IPS-15b (cell line): ENCODE data around the gene C6orf58.

ENCODE experiments used
- H3K27me3 ChIP-seq: one replicate; pipeline ENCODE4 v1.6.1; 2013; ENCODE audit warnings: low read length; ENCODE audit not compliant: control insufficient read depth, insufficient read depth
- H3K36me3 ChIP-seq: one replicate; pipeline ENCODE4 v1.6.1; 2013; ENCODE audit warnings: low read length; ENCODE audit not compliant: control insufficient read depth, insufficient read depth
- H3K4me1 ChIP-seq: one replicate; pipeline ENCODE4 v1.6.1; 2013; ENCODE audit warnings: mild to moderate bottlenecking, low read length; ENCODE audit not compliant: control insufficient read depth, insufficient read depth
- H3K4me3 ChIP-seq: one replicate; pipeline ENCODE4 v1.5.1; 2013; ENCODE audit warnings: low read depth, low read length
- H3K9ac ChIP-seq: one replicate; pipeline ENCODE4 v1.6.1; 2013; ENCODE audit warnings: low read depth, mild to moderate bottlenecking, low read length
- H3K9me3 ChIP-seq: one replicate; pipeline ENCODE4 v1.6.1; 2013; ENCODE audit warnings: mild to moderate bottlenecking, low read length; ENCODE audit not compliant: control insufficient read depth, insufficient read depth

Gene C6orf58

DNA sequence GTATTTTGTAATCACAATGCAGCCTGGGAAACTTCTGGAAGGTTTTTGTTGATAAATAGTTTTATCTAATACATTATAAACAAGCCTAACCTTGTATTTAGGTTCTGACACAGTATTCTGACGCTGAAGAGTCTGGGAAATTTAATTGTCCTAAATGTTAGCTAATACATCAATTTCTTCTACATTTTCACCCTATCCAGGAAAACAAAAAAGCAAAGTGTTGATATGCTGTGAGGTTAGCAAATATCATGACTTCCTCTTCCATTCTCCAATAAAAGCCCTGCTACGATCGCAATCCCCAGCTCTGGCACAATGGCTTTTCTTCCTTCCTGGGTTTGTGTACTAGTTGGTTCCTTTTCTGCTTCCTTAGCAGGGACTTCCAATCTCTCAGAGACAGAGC lies at the start of gene C6orf58:
C6orf58 (plus strand) TSS at position 301 of the 400 bp plus-strand sequence; CDS start at position 313, 12 bp downstream.
- Histone ChIP-seq H3K9ac (no peak within 1 kb of the TSS), H3K4me3 (no peak within 1 kb of the TSS), H3K4me1 (no peaks in the 10 kb centered on the region), H3K27me3 (no peaks in the 10 kb centered on the region), H3K9me3 (no peaks in the 10 kb centered on the region), H3K36me3 (no peaks in the 10 kb centered on the region)

GRCh38 chr6:127533011-127533410 lies 44.0 kb upstream of the C6orf58 start:
- no peak overlapping the region for H3K9ac ChIP-seq
- H3K27me3 ChIP-seq, result no peaks in the 10 kb centered on the region
- no peak overlapping the region for H3K4me3 ChIP-seq
- no peaks in the 10 kb centered on the region for H3K9me3 ChIP-seq
- no peaks in the 10 kb centered on the region for H3K36me3 ChIP-seq
- no peaks in the 10 kb centered on the region for H3K4me1 ChIP-seq

DNA sequence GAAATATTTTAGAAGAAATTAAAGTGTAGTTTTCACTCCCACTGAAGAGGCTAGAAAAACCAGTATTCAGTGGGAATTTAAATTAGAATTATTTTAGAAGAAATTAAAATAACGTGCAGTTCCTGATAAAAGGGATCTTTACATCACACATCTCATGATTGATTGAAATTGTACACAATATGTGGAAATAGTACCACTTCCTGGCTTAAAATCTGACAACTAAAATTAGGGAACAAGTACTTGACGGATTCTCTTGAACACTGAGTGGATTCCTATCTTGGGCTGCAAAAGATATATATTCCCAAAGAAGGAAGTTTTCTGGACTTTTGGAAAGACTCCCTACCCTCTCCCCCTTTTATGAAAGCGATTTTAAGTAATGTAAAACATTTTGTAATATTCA lies 43.2 kb upstream of the C6orf58 start:
- Histone ChIP-seq H3K9ac (no peak overlapping the region), H3K27me3 (no peaks in the 10 kb centered on the region), H3K4me3 (no peak overlapping the region), H3K9me3 (no peaks in the 10 kb centered on the region), H3K36me3 (no peaks in the 10 kb centered on the region), H3K4me1 (no peaks in the 10 kb centered on the region)

GRCh38 chr6:127538750-127539264 lies 38.2 kb upstream of the C6orf58 start:
- H3K9ac ChIP-seq, result no peak overlapping the region
- no peak overlapping the region for H3K4me3 ChIP-seq
- H3K27me3 ChIP-seq, result no peaks in the 10 kb centered on the region
- H3K9me3 ChIP-seq, result no peaks in the 10 kb centered on the region
- H3K36me3 ChIP-seq, result no peaks in the 10 kb centered on the region
- no peaks in the 10 kb centered on the region for H3K4me1 ChIP-seq

GRCh38 chr6:127539272-127539671 lies 37.7 kb upstream of the C6orf58 start:
- Histone ChIP-seq H3K27me3 (no peaks in the 10 kb centered on the region), H3K4me3 (no peak overlapping the region), H3K36me3 (no peaks in the 10 kb centered on the region), H3K4me1 (no peaks in the 10 kb centered on the region), H3K9ac (no peak overlapping the region), H3K9me3 (no peaks in the 10 kb centered on the region)

DNA sequence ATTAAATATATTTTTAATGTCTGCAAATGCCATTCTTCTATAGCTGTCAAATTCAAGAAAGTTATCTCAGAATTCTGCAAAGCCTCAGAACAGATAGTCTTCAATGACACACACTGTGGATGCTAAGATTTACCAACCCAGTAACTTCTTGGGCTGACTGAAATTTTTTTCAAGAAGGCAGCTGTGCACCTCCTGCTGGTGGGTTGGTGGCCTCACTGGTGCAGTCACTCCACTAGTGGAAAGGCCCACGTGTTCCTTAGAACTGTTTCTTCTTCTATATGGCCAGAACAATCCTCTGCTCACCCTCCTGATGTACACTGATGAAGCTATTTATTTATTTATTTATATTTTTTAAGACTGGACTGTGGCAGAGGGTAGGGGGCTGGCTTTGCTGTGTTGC lies 29.8 kb upstream of the C6orf58 start:
- H3K36me3 ChIP-seq, result no peaks in the 10 kb centered on the region
- H3K27me3 ChIP-seq, result no peaks in the 10 kb centered on the region
- no peak overlapping the region for H3K4me3 ChIP-seq
- no peaks in the 10 kb centered on the region for H3K4me1 ChIP-seq
- H3K9me3 ChIP-seq, result no peaks in the 10 kb centered on the region
- H3K9ac ChIP-seq, result no peak overlapping the region

GRCh38 chr6:127547904-127548649 lies 28.9 kb upstream of the C6orf58 start:
- H3K4me1 ChIP-seq, result no peaks in the 10 kb centered on the region
- H3K9ac ChIP-seq, result no peak overlapping the region
- H3K4me3 ChIP-seq, result no peak overlapping the region
- H3K36me3 ChIP-seq, result no peaks in the 10 kb centered on the region
- no peaks in the 10 kb centered on the region for H3K27me3 ChIP-seq
- H3K9me3 ChIP-seq, result no peaks in the 10 kb centered on the region

DNA sequence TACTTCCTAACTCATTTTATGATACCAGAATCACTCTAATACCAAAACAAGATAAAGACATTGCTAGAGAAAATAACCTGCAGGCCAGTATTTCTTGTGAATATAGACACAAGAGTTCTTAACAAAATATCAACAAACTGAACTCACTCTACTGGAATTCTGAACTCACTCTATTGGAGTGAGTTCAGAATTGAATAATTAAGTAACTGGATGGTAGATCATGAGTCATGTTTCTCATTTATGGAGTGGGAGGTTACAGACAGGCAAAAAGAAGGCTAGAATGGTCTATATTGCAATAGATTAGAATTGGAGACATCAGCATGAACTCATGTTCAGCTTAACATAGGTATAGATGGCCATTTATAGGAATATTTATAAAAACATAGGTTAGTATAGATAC lies 26.6 kb upstream of the C6orf58 start:
- Histone ChIP-seq H3K36me3 (no peaks in the 10 kb centered on the region), H3K4me3 (no peak overlapping the region), H3K9me3 (no peaks in the 10 kb centered on the region), H3K9ac (no peak overlapping the region), H3K27me3 (no peaks in the 10 kb centered on the region), H3K4me1 (no peaks in the 10 kb centered on the region)

- Histone ChIP-seq H3K27me3 (no peaks in the 10 kb centered on the region), H3K4me3 (no peak overlapping the region), H3K9me3 (no peaks in the 10 kb centered on the region), H3K9ac (no peak overlapping the region), H3K36me3 (no peaks in the 10 kb centered on the region), H3K4me1 (no peaks in the 10 kb centered on the region)
Observed at GRCh38 chr6:127554435-127555006, 22.5 kb upstream of the C6orf58 start.

DNA sequence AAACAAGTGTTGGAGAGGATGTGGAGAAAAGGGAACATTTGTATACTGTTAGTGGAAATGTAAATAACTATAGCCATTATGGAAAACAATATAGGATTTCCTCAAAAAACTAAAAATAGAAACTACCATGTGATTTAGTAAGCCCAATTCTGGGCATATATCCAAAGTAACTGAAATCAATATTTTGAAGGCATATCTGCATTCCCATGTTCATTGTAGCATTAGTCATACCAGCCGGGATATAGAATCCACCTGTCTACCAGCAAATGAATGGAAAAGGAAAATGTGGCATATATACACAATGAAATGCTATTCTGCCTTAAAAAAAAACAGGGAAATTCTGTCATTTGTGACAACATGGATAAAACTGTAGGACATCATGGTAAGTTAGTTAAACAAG lies 15.3 kb upstream of the C6orf58 start:
- H3K4me1 ChIP-seq, result no peaks in the 10 kb centered on the region
- no peak overlapping the region for H3K9ac ChIP-seq
- H3K9me3 ChIP-seq, result no peaks in the 10 kb centered on the region
- no peak overlapping the region for H3K4me3 ChIP-seq
- no peaks in the 10 kb centered on the region for H3K27me3 ChIP-seq
- no peaks in the 10 kb centered on the region for H3K36me3 ChIP-seq

DNA sequence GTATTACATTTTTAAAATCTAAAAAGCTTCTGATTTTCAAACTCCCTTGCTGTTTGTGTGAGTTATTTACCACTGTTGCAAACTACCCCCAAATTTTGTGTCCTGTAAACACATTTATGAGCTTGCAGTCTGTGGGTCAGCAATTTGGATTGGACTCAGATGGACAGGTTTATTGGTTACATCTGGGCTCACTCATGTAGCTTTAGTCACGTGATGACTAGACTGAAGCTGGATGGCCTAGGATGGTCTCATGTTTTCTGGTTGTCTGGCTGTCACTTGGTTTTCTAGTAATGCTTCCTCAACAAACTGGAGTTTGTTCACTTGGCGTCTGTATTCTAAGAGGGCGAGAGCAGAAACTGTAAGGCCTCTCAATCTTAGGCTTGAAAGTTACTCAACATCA lies 12.2 kb upstream of the C6orf58 start:
- Histone ChIP-seq H3K4me1 (no peaks in the 10 kb centered on the region), H3K27me3 (no peaks in the 10 kb centered on the region), H3K4me3 (no peak overlapping the region), H3K36me3 (no peaks in the 10 kb centered on the region), H3K9ac (no peak overlapping the region), H3K9me3 (no peaks in the 10 kb centered on the region)

- Histone ChIP-seq H3K9ac (no peak overlapping the region), H3K4me3 (no peak overlapping the region), H3K9me3 (no peaks in the 10 kb centered on the region), H3K36me3 (no peaks in the 10 kb centered on the region), H3K4me1 (no peaks in the 10 kb centered on the region), H3K27me3 (no peaks in the 10 kb centered on the region)
Observed at GRCh38 chr6:127566119-127566518, 10.9 kb upstream of the C6orf58 start.
